Stimulated activated CD4-positive, alpha-beta T cell treated with anti-CD3 and anti-CD28 coated beads, Interleukin-2, amount 100 ng/mL, for 24 hours (primary cell): Measurements from ENCODE around the gene POLG2.
"Not testable (repeated sequence)": the region's sequence is repeated elsewhere in the genome, so short reads cannot be mapped to it uniquely, and the experiment has no call there.

Experiments used
- DNase-seq, 2 donors: peaks; one replicate each; pipeline ENCODE4 v3.0.0-alpha.2; 2020

Gene POLG2

GRCh38 chr17:64437944-64438525, 58.8 kb downstream of the POLG2 start:
- DNase-seq = no peak

GRCh38 chr17:64431534-64431933, 65.3 kb downstream of the POLG2 start:
- DNase-seq = no peak

GRCh38 chr17:64430036-64430435, 66.8 kb downstream of the POLG2 start:
- not testable (repeated sequence) for DNase-seq

GRCh38 chr17:64428406-64428805, 68.4 kb downstream of the POLG2 start:
- DNase-seq = no peak
